Endothelial cell (in vitro differentiated cells): ENCODE measurements around the gene IL12B. TPM values are rescaled to one million over a fixed set of nuclear protein-coding genes. Genes with fewer than 3 reads are reported as not detected.

ENCODE experiments used
- DNase-seq: peaks from one replicate; pipeline ENCODE4 v3.0.0; 2021; ENCODE audit warnings: low spot score
- H3K27ac Mint-ChIP-seq: one replicate; pipeline ENCODE4 v1.8.0; 2021; ENCODE audit warnings: mixed read lengths, inconsistent platforms; ENCODE audit not compliant: unreplicated experiment
- H3K27me3 Mint-ChIP-seq: one replicate; pipeline ENCODE4 v1.8.0; 2021; ENCODE audit warnings: mild to moderate bottlenecking, moderate library complexity, mixed read lengths, inconsistent platforms; ENCODE audit not compliant: unreplicated experiment
- H3K36me3 Mint-ChIP-seq: one replicate; pipeline ENCODE4 v1.8.0; 2021; ENCODE audit warnings: mild to moderate bottlenecking, low read depth, mixed read lengths, inconsistent platforms; ENCODE audit not compliant: unreplicated experiment
- H3K4me1 Mint-ChIP-seq: one replicate; pipeline ENCODE4 v1.8.0; 2021; ENCODE audit warnings: mild to moderate bottlenecking, mixed read lengths, inconsistent platforms; ENCODE audit not compliant: unreplicated experiment
- H3K4me3 Mint-ChIP-seq: one replicate; pipeline ENCODE4 v1.8.0; 2021; ENCODE audit warnings: mild to moderate bottlenecking, mixed read lengths, inconsistent platforms; ENCODE audit not compliant: unreplicated experiment
- H3K9me3 Mint-ChIP-seq: one replicate; pipeline ENCODE4 v1.8.0; 2021; ENCODE audit warnings: mixed read lengths, inconsistent platforms; ENCODE audit not compliant: unreplicated experiment
- total RNA-seq: library from RNA; stranded (reverse); fragmentation: NEBNext Ultra II Directional; extraction: Animal tissue kit (Norgen Biotek cat#: 25700); gene quantifications from one replicate; pipeline ENCODE4 v1.2.1, GENCODE V29; 2021; ENCODE audit not compliant: unreplicated experiment
- TF ChIP-seq, protein P1 (sequence below): fragments of 200-600 bp; sonication (generic); IDR thresholded peaks from one replicate; pipeline ENCODE4 v1.5.0; 2021; ENCODE audit warnings: antibody characterized with exemption; ENCODE audit not compliant: unreplicated experiment

Gene IL12B
- total RNA-seq, 1 donor from 2014 or later = not detected

- Mint-ChIP-seq H3K27ac (no peak overlapping the region), H3K4me1 (no peaks in the 10 kb centered on the region), H3K4me3 (no peak overlapping the region), H3K27me3 (no peaks in the 10 kb centered on the region), H3K36me3 (no peaks in the 10 kb centered on the region), H3K9me3 (no peaks in the 10 kb centered on the region)
- TF ChIP-seq, protein P1, sequence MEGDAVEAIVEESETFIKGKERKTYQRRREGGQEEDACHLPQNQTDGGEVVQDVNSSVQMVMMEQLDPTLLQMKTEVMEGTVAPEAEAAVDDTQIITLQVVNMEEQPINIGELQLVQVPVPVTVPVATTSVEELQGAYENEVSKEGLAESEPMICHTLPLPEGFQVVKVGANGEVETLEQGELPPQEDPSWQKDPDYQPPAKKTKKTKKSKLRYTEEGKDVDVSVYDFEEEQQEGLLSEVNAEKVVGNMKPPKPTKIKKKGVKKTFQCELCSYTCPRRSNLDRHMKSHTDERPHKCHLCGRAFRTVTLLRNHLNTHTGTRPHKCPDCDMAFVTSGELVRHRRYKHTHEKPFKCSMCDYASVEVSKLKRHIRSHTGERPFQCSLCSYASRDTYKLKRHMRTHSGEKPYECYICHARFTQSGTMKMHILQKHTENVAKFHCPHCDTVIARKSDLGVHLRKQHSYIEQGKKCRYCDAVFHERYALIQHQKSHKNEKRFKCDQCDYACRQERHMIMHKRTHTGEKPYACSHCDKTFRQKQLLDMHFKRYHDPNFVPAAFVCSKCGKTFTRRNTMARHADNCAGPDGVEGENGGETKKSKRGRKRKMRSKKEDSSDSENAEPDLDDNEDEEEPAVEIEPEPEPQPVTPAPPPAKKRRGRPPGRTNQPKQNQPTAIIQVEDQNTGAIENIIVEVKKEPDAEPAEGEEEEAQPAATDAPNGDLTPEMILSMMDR = no peak
- DNase-seq = no peak
These were observed 13.2 kb upstream of the IL12B start for GRCh38 chr5:159343295-159344094.

DNA sequence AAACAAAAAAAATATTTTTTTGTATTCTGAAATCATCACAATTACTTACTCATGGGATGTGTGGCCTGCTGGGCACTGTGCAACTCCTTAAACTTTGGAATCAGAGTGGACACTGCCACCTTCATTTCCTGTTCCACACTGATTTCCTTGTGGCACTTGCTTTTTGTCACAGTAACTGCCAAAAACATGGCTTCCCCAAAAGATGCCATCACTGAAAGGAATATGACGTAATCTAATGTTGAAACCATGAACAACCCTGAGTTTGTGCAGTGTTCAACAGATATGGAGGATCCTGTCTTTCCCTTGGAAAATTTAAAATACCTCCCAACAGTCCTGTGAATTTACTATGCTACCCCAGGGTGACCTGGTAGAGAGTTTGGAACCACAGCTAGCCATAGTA lies 12.6 kb upstream of the IL12B start:
- H3K4me1 Mint-ChIP-seq = no peaks in the 10 kb centered on the region
- H3K9me3 Mint-ChIP-seq = no peaks in the 10 kb centered on the region
- no peak overlapping the region for H3K4me3 Mint-ChIP-seq
- H3K36me3 Mint-ChIP-seq = no peaks in the 10 kb centered on the region
- DNase-seq = no peak
- TF ChIP-seq, protein P1 = no peak
- peaks cover 2% of the 10 kb centered on the region for H3K27me3 Mint-ChIP-seq
- H3K27ac Mint-ChIP-seq = no peak overlapping the region

DNA sequence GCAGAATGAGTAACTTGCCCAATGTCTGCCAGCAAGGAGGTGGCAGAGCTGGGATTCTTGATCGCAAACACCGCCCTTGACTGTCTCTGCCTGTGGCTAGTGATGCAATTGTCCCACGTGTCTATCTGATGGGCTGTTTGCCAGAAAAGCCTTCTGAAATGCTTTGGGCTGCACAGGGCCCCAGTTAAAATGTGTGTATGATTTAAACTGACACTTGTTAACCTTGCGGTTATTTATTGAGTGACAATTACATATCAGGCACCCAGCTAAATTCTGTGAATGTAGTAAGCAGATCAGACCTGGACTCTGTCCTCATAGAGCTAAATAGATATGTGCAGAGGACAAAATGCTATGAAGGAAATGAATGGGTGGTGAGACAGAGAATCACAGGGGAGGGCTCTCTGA lies 11.6 kb upstream of the IL12B start:
- Mint-ChIP-seq H3K36me3 (no peaks in the 10 kb centered on the region), H3K27ac (no peak overlapping the region), H3K4me3 (no peak overlapping the region), H3K9me3 (no peaks in the 10 kb centered on the region), H3K27me3 (peaks cover 2% of the 10 kb centered on the region), H3K4me1 (no peaks in the 10 kb centered on the region)
- TF ChIP-seq, protein P1 = no peak
- no peak for DNase-seq

DNA sequence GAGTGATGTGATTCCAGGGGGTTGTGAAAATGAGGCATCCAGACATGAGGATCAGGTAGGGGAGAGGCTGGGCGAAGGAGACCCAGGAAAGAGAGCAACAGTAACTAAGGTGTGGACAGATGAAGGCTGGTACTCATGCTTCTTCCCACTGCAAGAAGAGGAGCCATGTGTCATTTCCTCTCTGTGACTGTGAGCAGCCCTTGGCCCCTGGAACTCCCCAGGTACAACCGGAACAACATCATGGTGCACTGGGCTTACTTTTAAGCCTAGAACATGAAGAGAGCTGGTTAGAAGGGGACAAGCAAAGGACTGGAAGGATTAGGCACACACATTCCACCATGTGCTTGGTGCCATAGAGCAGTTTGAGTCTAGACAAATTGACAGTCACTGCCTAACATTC lies 10.9 kb upstream of the IL12B start:
- Mint-ChIP-seq H3K4me1 (no peaks in the 10 kb centered on the region), H3K27ac (no peak overlapping the region), H3K4me3 (no peak overlapping the region), H3K9me3 (no peaks in the 10 kb centered on the region), H3K36me3 (no peaks in the 10 kb centered on the region), H3K27me3 (peaks cover 2% of the 10 kb centered on the region)
- TF ChIP-seq, protein P1 = no peak
- DNase-seq = no peak

- H3K36me3 Mint-ChIP-seq = no peaks in the 10 kb centered on the region
- TF ChIP-seq, protein P1 = no peak
- H3K4me1 Mint-ChIP-seq = no peaks in the 10 kb centered on the region
- no peaks in the 10 kb centered on the region for H3K9me3 Mint-ChIP-seq
- no peak overlapping the region for H3K4me3 Mint-ChIP-seq
- no peak for DNase-seq
- H3K27me3 Mint-ChIP-seq = peaks cover 2% of the 10 kb centered on the region
- H3K27ac Mint-ChIP-seq = no peak overlapping the region
These were observed 10.2 kb upstream of the IL12B start for GRCh38 chr5:159340511-159340910.
